H9 (cell line): ENCODE data around the gene SULT1A2. TPM values are rescaled to one million over a fixed set of nuclear protein-coding genes. Genes with fewer than 3 reads are reported as not detected.
A peak's percentile ranks its signal among the peaks of the same experiment; 100 is the strongest.
"Not testable (repeated sequence)": the region's sequence is repeated elsewhere in the genome, so short reads cannot be mapped to it uniquely, and the experiment has no call there.

Source experiments
- DNase-seq: peaks from one replicate; pipeline ENCODE4 v3.0.0-alpha.2; 2017
- H2AFZ ChIP-seq: one replicate; pipeline ENCODE4 v1.6.1; 2013; ENCODE audit warnings: mild to moderate bottlenecking, low read length, control low read depth, moderate library complexity
- H2AK5ac ChIP-seq: 2 replicates; pipeline ENCODE4 v1.6.1; 2013; ENCODE audit warnings: low read length, control low read depth, mixed read lengths; ENCODE audit not compliant: insufficient read length
- H2BK120ac ChIP-seq: one replicate; pipeline ENCODE4 v1.6.1; 2013; ENCODE audit warnings: low read depth, mild to moderate bottlenecking, low read length, control low read depth, inconsistent platforms; ENCODE audit not compliant: poor library complexity, severe bottlenecking
- H2BK12ac ChIP-seq: 2 replicates; pipeline ENCODE4 v1.6.1; 2013; ENCODE audit warnings: low read length, control low read depth, mixed read lengths, low read depth; ENCODE audit not compliant: insufficient read length
- H2BK15ac ChIP-seq: 2 replicates; pipeline ENCODE4 v1.6.1; 2013; ENCODE audit warnings: low read depth, low read length, control low read depth
- H2BK20ac ChIP-seq: one replicate; pipeline ENCODE4 v1.6.1; 2013; ENCODE audit warnings: low read depth, mild to moderate bottlenecking, low read length, control low read depth, inconsistent platforms; ENCODE audit not compliant: poor library complexity, severe bottlenecking
- H2BK5ac ChIP-seq: 2 replicates; pipeline ENCODE4 v1.6.1; 2013; ENCODE audit warnings: low read length, control low read depth, mixed read lengths; ENCODE audit not compliant: insufficient read length
- H3K14ac ChIP-seq: 2 replicates; pipeline ENCODE4 v1.6.1; 2013; ENCODE audit warnings: low read length, control low read depth; ENCODE audit not compliant: insufficient read depth
- H3K18ac ChIP-seq: 2 replicates; pipeline ENCODE4 v1.6.1; 2013; ENCODE audit warnings: low read depth, mild to moderate bottlenecking, mixed read lengths, low read length, control low read depth; ENCODE audit not compliant: insufficient read length
- H3K23ac ChIP-seq: 2 replicates; pipeline ENCODE4 v1.6.1; 2013; ENCODE audit warnings: low read length, control low read depth, mixed read lengths, low read depth; ENCODE audit not compliant: insufficient read length
- H3K23me2 ChIP-seq: 2 replicates; pipeline ENCODE4 v1.6.1; 2013; ENCODE audit warnings: low read depth, mild to moderate bottlenecking, mixed read lengths, low read length, control low read depth; ENCODE audit not compliant: insufficient read length, poor library complexity, severe bottlenecking
- H3K27ac ChIP-seq: 2 replicates; pipeline ENCODE4 v1.5.1; 2013; ENCODE audit warnings: low read length, control low read depth, mixed read lengths, low read depth; ENCODE audit not compliant: insufficient read length
- H3K27me3 ChIP-seq: 2 replicates; pipeline ENCODE4 v1.6.1; 2013; ENCODE audit warnings: low read length, control low read depth, inconsistent platforms; ENCODE audit not compliant: insufficient read depth
- H3K4ac ChIP-seq: 2 replicates; pipeline ENCODE4 v1.6.1; 2013; ENCODE audit warnings: low read depth, mild to moderate bottlenecking, control low read depth, inconsistent platforms, low read length, moderate library complexity
- H3K4me1 ChIP-seq: 2 replicates; pipeline ENCODE4 v1.6.1; 2013; ENCODE audit warnings: low read length, control low read depth, inconsistent platforms; ENCODE audit not compliant: insufficient read depth
- H3K4me2 ChIP-seq: 2 replicates; pipeline ENCODE4 v1.6.1; 2013; ENCODE audit warnings: low read length, control low read depth, mixed read lengths; ENCODE audit not compliant: insufficient read length, insufficient read depth
- H3K56ac ChIP-seq: 2 replicates; pipeline ENCODE4 v1.6.1; 2013; ENCODE audit warnings: low read depth, mild to moderate bottlenecking, mixed read lengths, low read length, control low read depth; ENCODE audit not compliant: insufficient read length
- H3K79me1 ChIP-seq: 2 replicates; pipeline ENCODE4 v1.6.1; 2013; ENCODE audit warnings: low read depth, mild to moderate bottlenecking, moderate library complexity, low read length, control low read depth, inconsistent platforms; ENCODE audit not compliant: insufficient read depth, poor library complexity, severe bottlenecking
- H3K79me2 ChIP-seq: 2 replicates; pipeline ENCODE4 v1.6.1; 2013; ENCODE audit warnings: low read length, control low read depth, inconsistent platforms; ENCODE audit not compliant: insufficient read depth
- H3K9ac ChIP-seq: 2 replicates; pipeline ENCODE4 v1.6.1; 2013; ENCODE audit warnings: low read length, control low read depth, mixed read lengths; ENCODE audit not compliant: insufficient read length; ENCODE audit errors: extremely low read depth
- H3K9me3 ChIP-seq: one replicate; pipeline ENCODE4 v1.6.1; 2013; ENCODE audit warnings: low read depth, low read length, inconsistent platforms; ENCODE audit not compliant: control insufficient read depth
- H3T11ph ChIP-seq: one replicate; pipeline ENCODE4 v1.6.1; 2013; ENCODE audit warnings: mild to moderate bottlenecking, low read length, control low read depth, inconsistent platforms
- H4K20me1 ChIP-seq: one replicate; pipeline ENCODE4 v1.6.1; 2013; ENCODE audit not compliant: control insufficient read depth, insufficient read length, insufficient read depth
- H4K5ac ChIP-seq: 2 replicates; pipeline ENCODE4 v1.6.1; 2013; ENCODE audit warnings: low read depth, mild to moderate bottlenecking, mixed read lengths, low read length, control low read depth; ENCODE audit not compliant: insufficient read length
- H4K8ac ChIP-seq: replicated peaks from 2 replicates; pipeline ENCODE4 v1.6.1; 2013; ENCODE audit warnings: low read length, control low read depth, mixed read lengths, low read depth; ENCODE audit not compliant: insufficient read length
- H4K91ac ChIP-seq: 2 replicates; pipeline ENCODE4 v1.6.1; 2013; ENCODE audit warnings: low read depth, mild to moderate bottlenecking, moderate library complexity, mixed read lengths, low read length, control low read depth; ENCODE audit not compliant: insufficient read length
- H3K27ac Mint-ChIP-seq, 3 experiments: 2 replicates in 2 of 3; 3 replicates in 1 of 3; pipeline ENCODE4 v1.8.0; 2020 to 2021; ENCODE audit warnings: mixed read lengths in 3 of 3, mild to moderate bottlenecking in 1 of 3, moderate library complexity in 1 of 3
- H3K27me3 Mint-ChIP-seq: 2 replicates; pipeline ENCODE4 v1.8.0; 2021; ENCODE audit warnings: low read depth, mild to moderate bottlenecking, moderate library complexity, mixed read lengths
- H3K36me3 Mint-ChIP-seq, 3 experiments: 2 replicates in 2 of 3; 3 replicates in 1 of 3; pipeline ENCODE4 v1.8.0; 2020 to 2021; ENCODE audit warnings: low read depth in 3 of 3, mixed read lengths in 3 of 3; ENCODE audit not compliant: insufficient read depth in 1 of 3
- H3K4me1 Mint-ChIP-seq, 2 experiments: 2 replicates each; pipeline ENCODE4 v1.8.0; 2020; ENCODE audit warnings: mixed read lengths in 2 of 2
- H3K4me3 Mint-ChIP-seq, 2 experiments: 2 replicates in 1 of 2; 3 replicates in 1 of 2; pipeline ENCODE4 v1.8.0; 2020 to 2021; ENCODE audit warnings: mild to moderate bottlenecking in 2 of 2, mixed read lengths in 2 of 2, moderate library complexity in 1 of 2
- H3K9me3 Mint-ChIP-seq, 2 experiments: 2 replicates in 1 of 2; 3 replicates in 1 of 2; pipeline ENCODE4 v1.8.0; 2020; ENCODE audit warnings: mild to moderate bottlenecking in 2 of 2, mixed read lengths in 2 of 2, moderate library complexity in 1 of 2
- CTCF ChIP-seq: fragments of 200-600 bp; sonication (generic); conservative IDR thresholded peaks from 3 replicates; pipeline ENCODE4 v1.8.0; 2021; ENCODE audit warnings: antibody characterized with exemption, mild to moderate bottlenecking
- WGBS: extraction: QIAGEN DNeasy Blood & Tissue Kit; methylation state at CpG from one replicate; pipeline ENCODE4 v1.1.7; 2013; ENCODE audit warnings: missing lambda C conversion rate, low lambda C conversion rate, mixed read lengths; ENCODE audit not compliant: insufficient read length; ENCODE audit errors: extremely low coverage; 5-methylcytosine and 5-hydroxymethylcytosine counted together
- total RNA-seq: library from RNA; stranded (reverse); gene quantifications from 2 replicates; pipeline ENCODE4 v1.2.1, GENCODE V29; 2021

SULT1A2 gene
- total RNA-seq, 1 experiment from 2014 or later, result 0.66 TPM

- H2BK20ac ChIP-seq, result no peak within 1 kb of the TSS
- H3K4me3 Mint-ChIP-seq, result no peak within 1 kb of the TSS; a peak in 1 of 5 replicates
- H3K9me3 ChIP-seq, result no peaks in the 10 kb centered on the region
- H3K27me3 Mint-ChIP-seq, result no peaks in the 10 kb centered on the region
- no peak within 1 kb of the TSS for H3K4ac ChIP-seq
- no peak within 1 kb of the TSS for H3K4me2 ChIP-seq
- H3K23ac ChIP-seq, result no peak within 1 kb of the TSS
- no peak within 1 kb of the TSS for H4K8ac ChIP-seq
- no CpG with 5 or more reads among the region's 11 CpGs for WGBS
- no peak within 1 kb of the TSS for H3K14ac ChIP-seq
- peak within 1 kb of the TSS; percentile 53 to 91 (median 82); a peak in 2 of 7 replicates for H3K27ac Mint-ChIP-seq
- H2BK12ac ChIP-seq, result no peak within 1 kb of the TSS
- peaks cover 17 to 22% of the 10 kb centered on the region in 2 experiments for H3K4me1 Mint-ChIP-seq
- no peak within 1 kb of the TSS for H2AFZ ChIP-seq
- no peaks in the 10 kb centered on the region for H3K36me3 Mint-ChIP-seq
- no peak within 1 kb of the TSS for H3T11ph ChIP-seq
- H3K27me3 ChIP-seq, result no peaks in the 10 kb centered on the region
- no peak within 1 kb of the TSS for H3K27ac ChIP-seq
- TF ChIP-seq CTCF, result no peak
- H3K23me2 ChIP-seq, result no peaks in the 10 kb centered on the region
- H3K79me1 ChIP-seq, result no peaks in the 10 kb centered on the region
- no peaks in the 10 kb centered on the region for H4K20me1 ChIP-seq
- H3K4me1 ChIP-seq, result no peaks in the 10 kb centered on the region
- H4K5ac ChIP-seq, result no peak within 1 kb of the TSS
- H3K18ac ChIP-seq, result peak within 1 kb of the TSS; percentile 5
- H2BK5ac ChIP-seq, result no peak within 1 kb of the TSS
- H3K79me2 ChIP-seq, result no peaks in the 10 kb centered on the region
- no peak within 1 kb of the TSS for H2BK15ac ChIP-seq
- H2AK5ac ChIP-seq, result no peak within 1 kb of the TSS
- no peak within 1 kb of the TSS for H3K56ac ChIP-seq
- peak; percentile 42 for DNase-seq
- no peak within 1 kb of the TSS for H3K9ac ChIP-seq
- no peak within 1 kb of the TSS for H4K91ac ChIP-seq
- no peak within 1 kb of the TSS for H2BK120ac ChIP-seq
- no peaks in the 10 kb centered on the region for H3K9me3 Mint-ChIP-seq
Measured at GRCh38 chr16:28609631-28610594, 13.1 kb upstream of the SULT1A2 start, which contains the start of gene SULT1A1. SULT1A1 (minus strand) TSS chr16:28610044; CDS start chr16:28608855, 1,189 bp downstream.

GRCh38 chr16:28608867-28609596 is 12.2 kb upstream of the SULT1A2 start:
- not testable (repeated sequence) for H3K9ac ChIP-seq, H3K4me1 ChIP-seq, H2AK5ac ChIP-seq, H3K56ac ChIP-seq, H2BK5ac ChIP-seq, H2BK120ac ChIP-seq, H4K8ac ChIP-seq, H3K79me1 ChIP-seq, H3K14ac ChIP-seq, H3K27ac ChIP-seq, H3K23ac ChIP-seq, H3K79me2 ChIP-seq, H4K20me1 ChIP-seq, H3K27me3 Mint-ChIP-seq, H2BK15ac ChIP-seq, H3K36me3 Mint-ChIP-seq, H2BK20ac ChIP-seq, H4K91ac ChIP-seq, H2AFZ ChIP-seq, H3K9me3 ChIP-seq, H3K4me3 Mint-ChIP-seq, H3K9me3 Mint-ChIP-seq, H2BK12ac ChIP-seq, H3K23me2 ChIP-seq, H3K4me2 ChIP-seq, H3T11ph ChIP-seq, H3K27me3 ChIP-seq, H3K18ac ChIP-seq, H4K5ac ChIP-seq, H3K4ac ChIP-seq
- peak; percentile 17 for DNase-seq
- H3K4me1 Mint-ChIP-seq, result peaks cover 17 to 22% of the 10 kb centered on the region in 2 experiments
- no CpG with 5 or more reads among the region's 11 CpGs for WGBS
- peak overlapping the region; percentile 53 to 91 (median 82); a peak in 2 of 7 replicates for H3K27ac Mint-ChIP-seq
